Mesenchymal stem cell (in vitro differentiated cells and primary cell): Measurements from ENCODE around the gene CGB1.

Experiments used
- DNase-seq: peaks from one replicate; pipeline ENCODE4 v3.0.0-alpha.2; 2013
- H2AFZ ChIP-seq: one replicate; pipeline ENCODE4 v1.6.1; 2013; ENCODE audit warnings: low read depth, mild to moderate bottlenecking, control low read depth, inconsistent platforms, low read length, moderate library complexity
- H2AK5ac ChIP-seq: 2 replicates; pipeline ENCODE4 v1.6.1; 2013; ENCODE audit warnings: low read length, moderate library complexity, mild to moderate bottlenecking, inconsistent platforms; ENCODE audit not compliant: severe bottlenecking
- H2BK120ac ChIP-seq: one replicate; pipeline ENCODE4 v1.6.1; 2013; ENCODE audit warnings: low read depth, mild to moderate bottlenecking, inconsistent platforms, low read length, moderate library complexity
- H2BK12ac ChIP-seq, 2 experiments: one replicate each; pipeline ENCODE4 v1.6.1; 2013; ENCODE audit warnings: inconsistent platforms in 2 of 2, low read length in 2 of 2, mild to moderate bottlenecking in 2 of 2, moderate library complexity in 2 of 2, control low read depth in 1 of 2
- H2BK15ac ChIP-seq: one replicate; pipeline ENCODE4 v1.6.1; 2013; ENCODE audit warnings: mild to moderate bottlenecking, low read depth, inconsistent platforms; ENCODE audit not compliant: poor library complexity, severe bottlenecking
- H2BK5ac ChIP-seq: 2 replicates; pipeline ENCODE4 v1.6.1; 2013; ENCODE audit warnings: low read depth, mild to moderate bottlenecking, low read length, control low read depth, inconsistent platforms; ENCODE audit not compliant: poor library complexity, severe bottlenecking
- H3K14ac ChIP-seq, 2 experiments: one replicate each; pipeline ENCODE4 v1.6.1; 2013; ENCODE audit warnings: inconsistent platforms in 2 of 2, low read length in 2 of 2, control low read depth in 1 of 2, mild to moderate bottlenecking in 1 of 2, moderate library complexity in 1 of 2
- H3K18ac ChIP-seq, 2 experiments: one replicate each; pipeline ENCODE4 v1.6.1; 2013; ENCODE audit warnings: inconsistent platforms in 2 of 2, low read length in 2 of 2, control low read depth in 1 of 2, low read depth in 1 of 2, mild to moderate bottlenecking in 1 of 2
- H3K23ac ChIP-seq, 2 experiments: one replicate each; pipeline ENCODE4 v1.6.1; 2013; ENCODE audit warnings: inconsistent platforms in 2 of 2, low read length in 2 of 2, mild to moderate bottlenecking in 2 of 2, moderate library complexity in 2 of 2, control low read depth in 1 of 2
- H3K27ac ChIP-seq: 2 replicates; pipeline ENCODE4 v1.5.1; 2013; ENCODE audit warnings: mild to moderate bottlenecking, moderate library complexity, low read length, control low read depth, inconsistent platforms; ENCODE audit not compliant: poor library complexity, severe bottlenecking
- H3K27me3 ChIP-seq, 2 experiments: 2 replicates each; pipeline versions ENCODE4 v1.6.1 to v1.7.0; 2013; ENCODE audit warnings: low read length in 2 of 2, mild to moderate bottlenecking in 2 of 2, moderate library complexity in 2 of 2, control low read depth in 1 of 2, inconsistent platforms in 1 of 2; ENCODE audit not compliant: control insufficient read depth in 1 of 2, insufficient read depth in 1 of 2
- H3K36me3 ChIP-seq, 2 experiments: 2 replicates each; pipeline versions ENCODE4 v1.6.1 to v1.7.0; 2013; ENCODE audit warnings: low read length in 2 of 2, control low read depth in 1 of 2, inconsistent platforms in 1 of 2, low read depth in 1 of 2, mild to moderate bottlenecking in 1 of 2; ENCODE audit not compliant: insufficient read depth in 2 of 2, control insufficient read depth in 1 of 2
- H3K4ac ChIP-seq, 2 experiments: one replicate each; pipeline ENCODE4 v1.6.1; 2013; ENCODE audit warnings: inconsistent platforms in 2 of 2, low read length in 2 of 2, mild to moderate bottlenecking in 2 of 2, moderate library complexity in 2 of 2, control low read depth in 1 of 2, low read depth in 1 of 2
- H3K4me1 ChIP-seq: 2 replicates; pipeline ENCODE4 v1.6.1; 2013; ENCODE audit warnings: low read depth, low read length, control low read depth; ENCODE audit not compliant: control insufficient read depth, insufficient read depth
- H3K4me2 ChIP-seq: 2 replicates; pipeline ENCODE4 v1.6.1; 2013; ENCODE audit warnings: low read length, mild to moderate bottlenecking, inconsistent platforms; ENCODE audit not compliant: poor library complexity, severe bottlenecking
- H3K4me3 ChIP-seq, 2 experiments: 2 replicates each; pipeline versions ENCODE4 v1.5.1 to v1.7.0; 2013; ENCODE audit warnings: low read length in 2 of 2, mild to moderate bottlenecking in 2 of 2, control low read depth in 1 of 2, low read depth in 1 of 2; ENCODE audit not compliant: insufficient read depth in 1 of 2
- H3K79me1 ChIP-seq: replicated peaks from 2 replicates; pipeline ENCODE4 v1.6.1; 2013; ENCODE audit warnings: mild to moderate bottlenecking, control low read depth, low read length, inconsistent platforms; ENCODE audit not compliant: poor library complexity, severe bottlenecking
- H3K9ac ChIP-seq: 2 replicates; pipeline ENCODE4 v1.7.0; 2013; ENCODE audit warnings: mild to moderate bottlenecking, low read length, moderate library complexity
- H3K9me3 ChIP-seq: 2 replicates; pipeline ENCODE4 v1.7.0; 2013; ENCODE audit warnings: mild to moderate bottlenecking, low read length; ENCODE audit not compliant: control insufficient read depth
- H4K8ac ChIP-seq: one replicate; pipeline ENCODE4 v1.6.1; 2013; ENCODE audit warnings: inconsistent platforms, mild to moderate bottlenecking, low read length, moderate library complexity
- H4K91ac ChIP-seq: one replicate; pipeline ENCODE4 v1.6.1; 2013; ENCODE audit warnings: mild to moderate bottlenecking, low read length, inconsistent platforms
- WGBS: methylation state at CpG from one replicate; pipeline ENCODE4 v1.1.7; 2013; ENCODE audit warnings: mixed read lengths; 5-methylcytosine and 5-hydroxymethylcytosine counted together

CGB1 gene

DNA sequence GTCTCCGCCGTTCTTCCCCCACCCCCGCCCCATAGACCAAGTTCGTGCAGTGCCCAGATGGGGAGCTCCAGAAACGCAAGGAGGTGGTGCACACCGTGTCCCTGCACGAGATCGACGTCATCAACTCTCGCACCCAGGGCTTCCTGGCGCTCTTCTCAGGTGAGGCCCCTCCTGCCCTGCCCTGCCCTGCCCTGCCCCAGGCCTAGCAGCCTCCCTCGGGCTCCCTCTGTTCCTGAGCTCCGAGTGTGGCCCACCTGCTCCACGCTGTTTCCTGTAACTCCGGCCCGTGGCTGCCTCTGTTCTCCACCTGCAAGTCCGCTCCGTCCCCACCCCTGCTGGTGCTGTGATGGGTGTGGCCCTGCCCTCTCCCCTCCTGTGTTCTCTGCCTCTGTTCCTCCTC lies 26.2 kb downstream of the CGB1 start:
- Histone ChIP-seq H3K27me3 (no peaks in the 10 kb centered on the region), H2AK5ac (no peak overlapping the region), H2BK15ac (no peak overlapping the region), H3K14ac (no peak overlapping the region), H3K4me3 (no peak overlapping the region), H4K91ac (no peak overlapping the region), H3K23ac (no peak overlapping the region), H3K79me1 (peaks cover 6% of the 10 kb centered on the region), H2BK12ac (no peak overlapping the region), H3K36me3 (peaks cover 69 to 73% of the 10 kb centered on the region in 2 experiments), H2AFZ (no peak overlapping the region), H3K4me2 (no peak overlapping the region), H2BK120ac (no peak overlapping the region), H3K18ac (no peak overlapping the region), H3K9me3 (no peaks in the 10 kb centered on the region), H3K27ac (no peak overlapping the region), H3K4me1 (no peaks in the 10 kb centered on the region), H3K4ac (no peak overlapping the region), H2BK5ac (no peak overlapping the region), H3K9ac (no peak overlapping the region), H4K8ac (no peak overlapping the region)
- no peak for DNase-seq
- 92% methylated on average over 18 of the region's 18 CpGs for WGBS

DNA sequence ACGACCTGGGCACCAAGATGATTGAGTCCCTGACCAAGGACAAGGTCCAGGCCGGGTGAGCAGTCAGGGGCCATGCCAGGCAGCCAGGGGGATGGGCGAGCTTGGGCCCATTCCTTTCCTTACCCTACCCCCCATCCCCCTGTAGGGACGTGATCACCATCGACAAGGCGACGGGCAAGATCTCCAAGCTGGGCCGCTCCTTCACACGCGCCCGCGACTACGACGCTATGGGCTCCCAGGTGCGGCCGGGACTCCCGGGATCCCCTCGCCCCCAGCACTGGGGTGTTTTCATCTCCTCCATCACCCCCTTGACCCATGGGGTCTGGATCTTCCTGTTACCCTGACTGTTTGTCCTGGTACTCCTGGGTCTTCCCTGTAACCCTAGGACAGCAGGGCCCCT lies 26.9 kb downstream of the CGB1 start:
- Histone ChIP-seq H4K91ac (no peak overlapping the region), H2BK5ac (no peak overlapping the region), H3K27me3 (no peaks in the 10 kb centered on the region), H3K9me3 (no peaks in the 10 kb centered on the region), H2BK120ac (no peak overlapping the region), H3K79me1 (peaks cover 6% of the 10 kb centered on the region), H4K8ac (no peak overlapping the region), H3K36me3 (peaks cover 69 to 73% of the 10 kb centered on the region in 2 experiments), H3K18ac (no peak overlapping the region), H2BK12ac (no peak overlapping the region), H3K4ac (no peak overlapping the region), H2BK15ac (no peak overlapping the region), H3K9ac (no peak overlapping the region), H3K4me3 (no peak overlapping the region), H2AK5ac (no peak overlapping the region), H3K4me1 (no peaks in the 10 kb centered on the region), H3K23ac (no peak overlapping the region), H3K14ac (no peak overlapping the region), H3K27ac (no peak overlapping the region), H2AFZ (no peak overlapping the region), H3K4me2 (no peak overlapping the region)
- DNase-seq: no peak
- 96% methylated on average over 18 of the region's 18 CpGs for WGBS

DNA sequence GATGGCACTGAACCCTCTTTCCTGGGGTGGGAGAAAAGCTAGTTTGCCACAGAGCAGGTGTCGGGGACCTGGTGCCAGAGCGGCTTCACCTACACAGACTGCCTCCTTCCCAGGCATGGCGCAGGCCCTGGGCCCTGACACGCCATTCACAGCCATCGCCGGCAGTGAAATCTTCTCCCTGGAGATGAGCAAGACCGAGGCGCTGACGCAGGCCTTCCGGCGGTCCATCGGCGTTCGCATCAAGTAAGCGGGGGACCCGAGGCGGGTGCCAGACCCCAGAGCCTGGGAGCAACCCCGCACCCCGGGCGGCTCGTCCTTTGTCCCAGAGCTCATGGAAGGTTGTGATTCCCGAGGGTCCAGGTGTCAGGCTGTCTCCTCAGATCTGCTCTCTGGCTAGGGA lies 29.8 kb downstream of the CGB1 start:
- Histone ChIP-seq H2AK5ac (no peak overlapping the region), H3K9ac (no peak overlapping the region), H3K79me1 (peaks cover 13% of the 10 kb centered on the region), H3K27me3 (no peaks in the 10 kb centered on the region), H2BK12ac (no peak overlapping the region), H3K27ac (no peak overlapping the region), H2BK15ac (no peak overlapping the region), H2BK120ac (no peak overlapping the region), H2BK5ac (no peak overlapping the region), H3K9me3 (no peaks in the 10 kb centered on the region), H4K8ac (no peak overlapping the region), H3K4me3 (no peak overlapping the region), H3K4me1 (no peaks in the 10 kb centered on the region), H3K23ac (no peak overlapping the region), H3K4me2 (no peak overlapping the region), H3K14ac (no peak overlapping the region), H2AFZ (no peak overlapping the region), H3K4ac (no peak overlapping the region), H3K36me3 (peaks cover 66 to 76% of the 10 kb centered on the region in 2 experiments), H3K18ac (no peak overlapping the region), H4K91ac (no peak overlapping the region)
- WGBS: 98% methylated on average over 22 of the region's 22 CpGs
- DNase-seq: no peak

DNA sequence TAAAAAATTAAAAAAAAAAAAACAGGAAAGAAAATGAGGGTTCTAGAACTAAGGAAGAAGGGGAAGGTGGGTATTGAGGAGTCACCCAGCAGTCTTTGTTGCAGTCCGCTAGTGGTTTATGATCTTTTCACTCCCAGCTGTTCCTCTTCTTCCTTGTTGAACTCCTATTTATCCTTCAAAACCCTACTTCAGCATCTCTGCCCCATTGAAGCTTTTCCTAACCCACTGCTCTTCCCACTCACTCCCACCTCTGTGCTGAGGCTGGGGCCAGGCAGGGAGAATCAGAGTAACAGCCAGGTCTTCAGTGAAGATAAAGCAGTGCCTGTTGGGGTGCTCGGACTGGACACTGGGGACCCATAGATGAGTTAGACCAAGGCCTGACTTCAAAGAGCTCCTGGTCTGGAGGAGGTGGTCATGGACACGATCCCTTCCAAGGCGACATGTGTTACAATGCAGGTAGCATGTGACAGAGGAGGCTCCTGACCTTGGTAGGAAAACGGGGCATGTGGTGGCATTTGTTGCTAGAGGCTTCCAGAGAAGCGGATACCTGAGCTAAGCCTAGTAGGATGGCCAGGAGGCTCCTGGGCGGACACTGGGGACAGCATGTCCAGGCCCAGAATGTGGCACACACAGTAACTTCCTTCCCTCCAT lies 31.6 kb downstream of the CGB1 start:
- no peak overlapping the region for H2BK120ac ChIP-seq
- no peak overlapping the region for H4K8ac ChIP-seq
- H3K79me1 ChIP-seq: peaks cover 17% of the 10 kb centered on the region
- no peak overlapping the region for H3K23ac ChIP-seq
- no peak overlapping the region for H2AFZ ChIP-seq
- 94% methylated on average over 6 of the region's 7 CpGs for WGBS
- no peak overlapping the region for H2BK12ac ChIP-seq
- no peak overlapping the region for H3K9ac ChIP-seq
- peaks cover 48 to 59% of the 10 kb centered on the region in 2 experiments for H3K36me3 ChIP-seq
- H3K4ac ChIP-seq: no peak overlapping the region
- H3K4me2 ChIP-seq: no peak overlapping the region
- no peak overlapping the region for H3K4me3 ChIP-seq
- no peak overlapping the region for H4K91ac ChIP-seq
- H3K4me1 ChIP-seq: no peaks in the 10 kb centered on the region
- no peak overlapping the region for H2BK5ac ChIP-seq
- no peak overlapping the region for H3K14ac ChIP-seq
- DNase-seq: no peak
- H3K27ac ChIP-seq: no peak overlapping the region
- no peak overlapping the region for H3K18ac ChIP-seq
- H3K27me3 ChIP-seq: no peaks in the 10 kb centered on the region
- H3K9me3 ChIP-seq: no peaks in the 10 kb centered on the region
- no peak overlapping the region for H2AK5ac ChIP-seq
- no peak overlapping the region for H2BK15ac ChIP-seq
